Measurements from ENCODE around the gene USP5.
"Not testable (repeated sequence)": the region's sequence is repeated elsewhere in the genome, so short reads cannot be mapped to it uniquely, and the experiment has no call there.

USP5 gene

GRCh38 chr12:6867413-6868210 is 15.7 kb downstream of the USP5 start, which contains the start of gene TPI1:
TSS of gene TPI1 (plus strand) at chr12:6867531. CDS start at chr12:6867567, 36 bp downstream.
- peak; percentile 85 for DNase-seq

GRCh38 chr12:6868211-6869048 is 16.5 kb downstream of the USP5 start:
- no peak for DNase-seq

GRCh38 chr12:6869049-6870021 is 17.4 kb downstream of the USP5 start:
- peak; percentile 81 for DNase-seq

- DNase-seq = not testable (repeated sequence)
These were observed 18.4 kb downstream of the USP5 start for GRCh38 chr12:6870304-6870703.

- DNase-seq = no peak
These were observed 19.4 kb downstream of the USP5 start for GRCh38 chr12:6871052-6871957.

- DNase-seq = peak; percentile 84
These were observed 20.4 kb downstream of the USP5 start for GRCh38 chr12:6872073-6873048.

- peak; percentile 98 for DNase-seq
These were observed 21.4 kb downstream of the USP5 start, which contains the start of gene SPSB2 for GRCh38 chr12:6873094-6874014. TSS of gene SPSB2 (minus strand) at chr12:6873303. CDS start at chr12:6872901, 402 bp downstream.

GRCh38 chr12:6874015-6874368 is 22.0 kb downstream of the USP5 start:
- DNase-seq = not testable (repeated sequence)

GRCh38 chr12:6879824-6880223 is 27.9 kb downstream of the USP5 start:
- not testable (repeated sequence) for DNase-seq

- DNase-seq = no peak
These were observed 31.3 kb downstream of the USP5 start for GRCh38 chr12:6883252-6883651.

- no peak for DNase-seq
These were observed 31.7 kb downstream of the USP5 start for GRCh38 chr12:6883683-6884082.

GRCh38 chr12:6884539-6884938 is 32.6 kb downstream of the USP5 start:
- DNase-seq = no peak

GRCh38 chr12:6886206-6886999 is 34.5 kb downstream of the USP5 start:
- not testable (repeated sequence) for DNase-seq

GRCh38 chr12:6887460-6887859 is 35.5 kb downstream of the USP5 start:
- DNase-seq = peak; percentile 29

- no peak for DNase-seq
These were observed 36.4 kb downstream of the USP5 start for GRCh38 chr12:6888360-6888759.

GRCh38 chr12:6888794-6889193 is 36.8 kb downstream of the USP5 start:
- not testable (repeated sequence) for DNase-seq

- DNase-seq = not testable (repeated sequence)
These were observed 38.0 kb downstream of the USP5 start for GRCh38 chr12:6889775-6890573.
